ENCODE measurements around the gene NEURL1B.
"Not testable (repeated sequence)": the region's sequence is repeated elsewhere in the genome, so short reads cannot be mapped to it uniquely, and the experiment has no call there.

Gene NEURL1B

DNA sequence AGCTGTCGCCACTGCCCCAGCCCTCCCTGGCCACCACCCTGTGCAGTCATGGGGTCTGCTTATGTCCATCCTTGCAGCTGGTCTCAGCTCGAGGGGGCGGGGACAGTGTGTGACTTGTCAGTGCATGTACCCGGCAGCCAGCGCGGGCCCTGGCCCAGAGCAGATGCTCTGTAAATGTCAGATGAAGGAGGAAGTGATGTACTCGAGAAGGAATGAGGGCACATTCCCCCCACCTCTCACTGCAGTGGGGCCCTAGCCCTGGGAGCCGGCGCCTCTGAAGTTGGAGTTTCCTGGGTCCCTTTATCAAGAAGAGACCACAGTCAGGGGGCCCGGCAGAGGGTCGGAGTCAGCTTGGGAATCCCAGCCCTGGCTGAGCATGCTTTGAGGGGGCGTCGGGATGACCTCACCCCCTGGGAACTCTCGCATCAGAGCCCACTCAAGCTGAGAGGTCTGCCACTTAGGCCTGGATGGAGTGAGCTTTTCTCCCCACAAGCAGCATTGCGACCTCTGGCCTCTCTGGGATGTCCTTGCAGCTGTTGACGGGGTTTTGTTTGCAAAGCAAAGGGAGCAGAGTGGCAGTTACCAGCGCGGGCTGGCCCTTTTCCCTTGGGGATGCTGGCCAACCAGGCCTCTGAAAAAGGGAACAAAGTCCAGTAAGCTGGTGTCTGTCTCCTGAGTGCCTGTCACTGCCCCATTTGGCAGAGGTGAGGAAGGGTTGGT, 19.0 kb downstream of the NEURL1B start:
- peak; percentile 78 for DNase-seq

DNA sequence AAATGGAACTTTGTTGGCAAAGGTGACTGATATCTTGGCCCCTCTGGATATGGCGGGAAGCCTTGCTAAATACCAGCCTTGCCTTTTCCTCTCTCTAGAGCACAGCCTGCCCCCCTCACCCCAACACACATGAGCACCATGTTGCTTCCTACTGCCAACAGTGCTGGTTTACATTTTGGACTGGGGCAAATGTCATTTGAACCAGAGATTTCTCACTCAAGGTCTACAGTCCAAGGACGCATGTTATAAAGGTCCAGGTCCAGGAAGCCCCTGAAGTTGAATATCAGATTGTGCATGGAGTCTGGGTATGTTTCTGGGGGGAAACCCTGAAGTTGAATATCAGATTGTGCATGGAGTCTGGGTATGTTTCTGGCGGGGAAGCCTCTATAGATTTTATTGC, 19.9 kb downstream of the NEURL1B start:
- no peak for DNase-seq

DNA sequence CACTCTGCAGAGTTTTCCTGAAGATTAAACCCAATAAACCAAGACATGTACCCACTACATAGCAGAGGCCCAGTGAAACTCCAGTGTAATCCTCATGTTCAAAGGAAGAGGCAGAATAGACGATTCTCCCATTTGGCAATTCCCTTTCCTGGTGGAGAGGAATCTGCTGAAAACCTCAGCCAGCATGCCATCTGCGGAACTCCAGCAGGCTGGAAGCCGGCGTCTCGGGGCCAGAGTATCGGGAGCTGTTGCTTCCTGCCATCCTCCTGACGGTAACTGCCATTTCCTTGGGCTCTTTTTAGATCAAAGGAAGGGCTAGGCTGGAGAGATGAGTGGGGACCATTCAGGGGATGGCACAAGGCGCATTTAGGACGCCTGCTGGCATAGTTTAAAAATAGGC, 20.5 kb downstream of the NEURL1B start:
- no peak for DNase-seq

DNA sequence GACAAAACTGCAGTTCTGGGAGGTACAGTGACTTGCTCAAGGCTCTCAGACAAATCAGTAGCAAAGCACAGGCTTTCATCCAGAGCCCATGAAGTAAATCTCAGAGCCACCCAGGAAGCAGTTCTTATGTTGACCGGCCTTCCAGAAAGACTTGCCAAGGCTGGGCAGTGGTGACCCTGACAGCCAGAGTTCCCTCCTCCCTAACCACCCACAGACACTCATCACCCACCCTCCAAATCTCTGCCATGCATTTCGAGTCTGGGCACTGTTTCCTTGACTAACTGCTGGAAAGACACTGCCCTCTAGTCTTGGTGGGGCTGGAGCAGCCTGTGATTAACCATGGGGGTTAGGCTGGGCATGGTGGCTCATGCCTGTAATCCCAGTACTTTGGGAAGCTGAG, 21.5 kb downstream of the NEURL1B start:
- no peak for DNase-seq

DNA sequence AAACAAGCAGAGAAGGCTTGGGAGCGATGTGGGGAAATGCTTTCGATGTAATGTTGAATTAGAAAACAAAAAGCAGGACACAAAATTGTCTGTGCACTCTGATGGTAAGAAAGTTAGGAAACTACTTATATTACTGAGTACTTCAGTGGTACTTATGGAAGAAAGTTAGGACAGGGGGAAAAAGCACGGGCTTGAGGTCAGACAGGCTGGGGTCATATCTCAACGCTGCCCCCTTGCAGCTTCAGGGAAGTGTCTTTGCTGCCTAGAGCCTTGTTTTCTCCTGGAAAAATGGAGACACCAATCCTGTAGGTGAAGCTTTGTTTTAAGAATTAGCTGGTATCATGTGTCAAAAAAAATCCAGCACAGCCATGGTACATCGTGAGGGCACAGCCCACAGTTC, 23.0 kb downstream of the NEURL1B start:
- no peak for DNase-seq

DNA sequence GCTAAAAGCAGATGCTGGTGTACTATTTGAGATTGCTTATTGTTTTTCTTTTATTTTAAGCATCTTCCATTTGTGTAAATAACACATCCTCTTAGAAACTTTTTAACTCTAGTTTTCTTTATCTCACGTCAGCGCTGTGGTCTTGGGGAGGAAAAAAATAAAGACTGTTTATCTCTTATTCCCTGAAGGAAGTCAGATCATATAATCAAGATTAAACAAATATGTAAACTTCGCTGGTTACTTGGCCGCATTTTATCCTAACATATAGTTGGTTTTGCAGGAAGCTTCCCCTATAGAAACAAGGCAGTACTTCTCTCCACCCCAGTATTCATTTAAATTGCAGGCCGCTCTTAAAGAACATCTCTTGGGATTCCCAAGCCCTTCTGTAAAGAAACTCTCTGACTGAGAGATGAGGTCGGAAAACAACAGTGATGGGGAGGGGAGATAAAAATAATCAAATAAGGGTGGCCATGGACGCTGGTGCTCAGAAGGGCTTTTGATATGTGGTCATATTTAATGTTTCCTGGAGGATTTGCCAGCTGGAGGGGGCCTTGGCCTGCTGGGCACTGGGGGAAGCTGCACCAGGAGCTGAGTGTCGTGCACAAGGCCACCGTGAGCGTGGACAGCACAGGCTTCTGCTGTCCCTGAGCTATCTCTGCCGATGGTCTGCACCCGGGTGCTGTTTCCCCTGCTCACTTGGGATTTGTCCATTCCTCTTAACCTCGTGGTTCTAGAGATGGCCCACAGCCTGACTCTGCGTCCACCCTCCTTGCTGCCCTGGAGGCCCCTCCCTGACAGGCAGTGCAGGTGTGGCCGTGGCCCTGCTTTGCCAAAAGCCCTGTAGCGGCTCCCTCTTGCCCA, 23.8 kb downstream of the NEURL1B start:
- no peak for DNase-seq

DNA sequence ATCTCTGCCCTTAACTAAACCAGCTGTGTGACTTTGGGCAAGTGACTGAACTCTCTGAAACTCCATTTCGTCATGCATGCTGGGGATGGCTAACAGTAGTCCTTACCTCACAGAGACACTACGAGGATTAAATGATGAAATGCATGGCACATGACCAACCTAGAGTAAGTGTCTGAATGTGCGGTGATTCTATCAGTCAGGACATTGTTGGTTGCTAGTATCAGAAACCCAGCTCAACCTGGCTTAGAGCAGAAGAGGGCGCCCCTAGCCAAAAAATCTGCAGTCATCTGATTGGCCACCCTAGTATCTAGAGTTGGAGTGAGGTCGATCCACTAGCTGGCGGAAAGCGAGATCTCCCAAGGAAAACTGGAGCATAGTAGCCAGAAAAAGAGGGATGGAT, 25.2 kb downstream of the NEURL1B start:
- DNase-seq: no peak

DNA sequence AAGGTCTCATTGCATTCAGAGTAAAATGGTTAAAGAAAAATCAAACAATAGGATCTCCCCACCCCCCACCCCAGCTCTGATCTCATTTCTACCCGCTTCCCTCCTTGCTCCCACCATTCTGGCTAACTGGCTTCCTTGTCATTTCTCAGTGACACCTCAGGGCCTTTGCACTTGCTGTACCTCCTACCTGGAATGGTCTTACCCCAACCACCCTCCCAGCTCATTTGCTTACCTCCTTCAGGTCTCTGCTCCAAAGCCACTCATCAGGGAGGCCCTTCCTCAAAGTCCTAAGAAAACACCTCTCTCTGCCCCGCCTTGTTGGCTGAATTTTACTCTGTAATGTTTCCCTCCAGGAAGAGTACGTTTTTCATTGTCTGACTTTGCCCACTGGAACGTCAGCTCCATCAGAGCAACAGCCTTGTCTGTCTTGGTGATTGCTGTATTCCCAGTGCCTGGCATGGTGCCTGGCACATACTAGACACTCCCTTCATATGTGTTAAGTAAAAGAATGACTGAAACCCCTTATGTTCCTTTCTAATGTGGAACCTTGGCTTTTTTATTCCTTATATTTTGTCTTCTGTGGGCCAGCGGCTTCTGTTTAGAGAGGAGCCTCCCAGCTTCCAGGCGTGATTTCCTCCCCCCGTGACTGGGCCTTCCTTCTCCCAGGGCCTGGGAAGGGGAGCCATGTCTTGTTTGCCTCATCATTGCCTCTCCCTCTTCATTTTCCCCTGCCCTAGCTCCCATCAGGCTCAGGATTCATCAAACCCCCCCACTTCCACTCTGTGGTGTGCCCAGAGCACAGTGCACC, 26.9 kb downstream of the NEURL1B start:
- DNase-seq: no peak

DNA sequence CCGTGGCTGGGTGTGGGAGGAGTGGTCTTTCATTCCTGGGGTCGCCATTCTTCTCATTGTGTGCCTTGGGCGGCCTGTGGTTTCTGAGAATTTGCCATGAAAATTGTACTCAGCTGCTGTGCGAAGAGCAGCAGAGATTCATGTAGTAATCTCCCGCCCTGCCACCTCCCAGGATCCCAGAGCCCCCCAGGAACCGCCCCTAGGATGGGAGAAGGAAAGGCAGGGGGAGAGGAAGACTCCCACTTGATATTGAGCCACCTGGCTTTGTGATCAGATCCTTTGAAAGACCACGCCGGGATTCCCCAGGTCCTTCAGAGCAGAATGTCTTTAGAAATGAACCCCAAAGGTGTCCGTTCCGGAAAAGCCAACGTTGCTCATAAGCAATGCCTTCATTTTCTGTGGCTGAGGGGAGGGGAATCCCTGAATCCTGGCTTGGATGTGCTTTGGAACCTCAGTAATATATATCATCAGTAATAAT, 27.6 kb downstream of the NEURL1B start:
- no peak for DNase-seq

DNA sequence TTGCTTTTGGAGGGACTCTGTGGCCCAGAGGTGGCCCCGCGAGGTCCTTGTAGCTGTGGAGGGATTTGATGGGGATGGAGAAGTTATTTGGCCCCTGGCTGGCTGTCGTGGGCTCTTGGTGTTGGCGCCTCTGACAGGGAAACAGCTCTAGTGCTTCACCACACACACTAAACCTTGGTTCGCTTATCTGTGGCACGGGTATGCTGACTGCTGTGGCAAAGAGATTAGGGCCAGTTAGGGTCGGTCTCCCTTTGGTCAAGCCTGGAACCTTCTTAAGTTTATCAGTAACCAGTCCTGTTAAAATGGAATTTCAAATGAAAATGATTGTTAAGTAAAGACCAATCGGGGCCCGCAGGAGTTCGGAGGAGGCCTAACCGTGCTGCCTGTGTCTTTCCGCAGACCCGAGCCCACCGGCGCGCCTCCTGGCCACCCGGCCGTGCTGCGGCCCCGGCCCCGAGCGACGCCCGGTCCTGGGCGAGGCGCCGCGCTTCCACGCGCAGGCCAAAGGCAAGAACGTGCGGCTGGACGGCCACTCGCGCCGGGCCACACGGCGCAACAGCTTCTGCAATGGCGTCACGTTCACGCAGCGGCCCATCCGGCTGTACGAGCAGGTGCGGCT, 28.4 kb downstream of the NEURL1B start:
- DNase-seq: no peak

DNA sequence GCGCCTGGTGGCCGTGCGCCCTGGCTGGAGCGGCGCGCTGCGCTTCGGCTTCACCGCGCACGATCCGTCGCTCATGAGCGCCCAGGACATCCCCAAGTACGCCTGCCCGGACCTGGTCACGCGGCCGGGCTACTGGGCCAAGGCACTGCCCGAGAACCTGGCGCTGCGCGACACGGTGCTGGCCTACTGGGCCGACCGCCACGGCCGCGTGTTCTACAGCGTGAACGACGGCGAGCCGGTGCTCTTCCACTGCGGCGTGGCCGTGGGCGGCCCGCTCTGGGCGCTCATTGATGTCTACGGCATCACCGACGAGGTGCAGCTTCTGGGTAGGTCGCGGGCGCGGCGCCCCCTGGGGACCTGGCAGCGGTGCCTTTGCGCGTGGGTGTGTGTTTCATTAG, 28.9 kb downstream of the NEURL1B start:
- DNase-seq: no peak

DNA sequence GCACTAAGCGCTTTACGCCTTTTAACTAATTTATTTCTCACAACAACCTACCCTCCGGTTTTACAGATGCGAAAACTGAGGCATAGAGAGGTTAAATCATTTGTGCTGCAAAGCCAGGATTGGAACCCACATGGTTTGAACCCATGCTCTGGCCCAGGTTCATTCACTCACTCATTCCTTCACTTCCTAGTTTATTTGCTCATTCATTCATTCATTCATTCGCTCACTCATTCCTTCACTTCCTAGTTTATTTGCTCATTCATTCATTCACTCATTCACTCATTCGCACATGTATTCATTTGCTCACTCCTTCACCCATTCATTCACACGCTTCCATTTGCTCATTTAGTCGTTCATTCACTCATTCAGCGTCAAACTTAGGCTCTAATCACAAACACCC, 29.4 kb downstream of the NEURL1B start:
- no peak for DNase-seq

DNA sequence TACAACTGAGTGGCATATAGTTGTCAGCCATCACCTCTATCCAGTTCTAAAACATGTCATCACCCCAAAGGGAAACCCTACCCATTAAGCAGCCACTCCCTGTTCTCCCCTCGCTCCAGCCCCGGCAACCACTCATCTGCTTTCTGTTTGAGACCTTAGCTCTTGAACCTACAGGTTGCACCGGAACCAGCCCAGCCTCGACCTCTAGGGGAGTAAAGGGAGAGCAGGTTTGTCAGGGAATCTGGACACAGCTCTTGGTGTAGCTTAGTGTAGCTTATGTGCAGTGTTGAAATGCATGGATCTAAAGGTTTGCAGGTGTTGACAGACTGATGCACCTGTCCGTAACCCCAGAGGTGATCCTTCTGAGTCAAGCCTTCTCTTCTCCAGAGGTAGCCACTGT, 30.0 kb downstream of the NEURL1B start:
- no peak for DNase-seq

DNA sequence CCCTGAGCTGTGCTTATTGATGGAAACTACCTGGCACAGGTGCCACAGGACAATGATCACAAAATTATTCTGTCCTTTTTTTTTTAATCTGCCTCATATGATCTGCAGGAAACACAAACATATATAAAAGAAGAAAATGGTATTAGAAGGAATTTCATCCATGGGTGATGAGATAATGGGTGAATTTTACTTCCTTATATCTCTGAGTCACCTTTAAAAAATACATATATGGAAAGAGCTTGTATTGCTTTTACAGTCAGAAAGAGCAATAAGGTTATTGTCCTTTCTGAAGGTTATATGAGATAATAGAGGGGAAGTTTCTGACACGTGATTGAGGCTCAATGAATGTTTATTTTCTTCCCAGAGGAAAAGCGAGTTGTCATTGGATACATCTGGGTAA, 31.6 kb downstream of the NEURL1B start:
- DNase-seq: no peak

DNA sequence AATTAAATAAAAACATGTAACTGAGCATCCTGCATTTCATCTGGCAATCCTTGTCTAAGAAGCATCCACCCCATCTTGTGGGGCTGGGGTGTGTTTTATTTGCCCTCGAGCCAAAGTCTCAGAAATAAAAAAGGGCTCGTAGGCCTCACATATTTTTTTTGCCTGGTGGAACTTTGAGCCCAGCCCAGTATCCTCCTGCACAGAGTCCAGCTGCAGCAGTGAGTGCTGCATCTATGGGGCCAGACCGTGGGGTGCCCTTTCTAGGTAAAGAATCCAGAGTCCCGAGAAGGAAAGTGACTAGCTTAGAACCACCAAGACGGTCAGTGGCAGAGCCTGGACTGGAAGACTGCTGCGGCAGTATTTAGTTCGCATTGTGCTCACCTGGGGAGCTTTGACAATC, 33.1 kb downstream of the NEURL1B start:
- no peak for DNase-seq

DNA sequence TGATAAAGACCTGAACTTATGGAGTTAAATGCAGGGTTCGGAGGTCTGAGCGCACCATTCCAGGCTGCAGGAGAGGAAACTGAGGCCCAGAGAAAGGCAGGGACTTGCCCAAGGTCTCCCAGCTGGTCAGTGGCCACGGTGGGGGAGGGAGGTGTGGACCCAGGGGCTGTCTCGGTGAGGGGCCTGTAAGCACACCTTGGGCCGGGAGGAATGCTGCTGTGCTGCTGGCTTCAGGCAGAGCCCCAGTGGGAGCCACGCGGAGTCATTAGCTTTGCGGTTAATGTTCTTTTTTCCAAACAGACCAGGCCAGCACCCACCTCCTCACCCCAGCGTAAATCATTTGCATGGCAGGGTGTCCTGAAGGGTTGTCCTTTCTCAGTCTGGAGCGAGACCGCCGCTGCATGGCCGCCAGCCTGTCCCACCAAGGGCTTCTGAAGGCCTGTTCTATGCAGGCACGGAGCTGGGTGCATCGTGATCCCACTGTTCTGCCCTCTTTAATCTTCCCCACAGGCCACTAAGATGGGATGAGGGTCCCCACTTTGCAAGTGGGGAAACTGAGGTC, 35.9 kb downstream of the NEURL1B start:
- no peak for DNase-seq

DNA sequence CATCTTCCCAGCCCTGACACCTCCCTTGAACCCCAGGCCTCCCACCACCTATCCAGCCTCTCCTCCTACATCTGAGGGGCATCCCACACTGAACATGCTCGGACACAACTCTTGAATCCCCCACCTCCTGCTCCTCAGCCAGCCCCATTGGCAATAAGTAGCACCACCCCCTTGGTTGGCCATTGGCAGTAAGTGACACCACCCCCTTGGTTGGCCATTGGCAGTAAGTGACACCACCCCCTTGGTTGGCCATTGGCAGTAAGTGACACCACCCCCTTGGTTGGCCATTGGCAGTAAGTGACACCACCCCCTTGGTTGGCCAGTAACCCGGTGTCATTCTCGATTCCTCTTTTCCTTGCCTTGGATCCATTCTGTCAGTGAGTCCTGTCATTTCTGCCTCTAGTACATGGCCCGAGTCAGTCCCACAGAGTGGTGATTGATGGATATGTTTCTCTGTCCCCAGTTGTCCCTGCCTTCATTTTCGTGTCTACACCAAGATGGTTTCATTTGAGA, 37.4 kb downstream of the NEURL1B start:
- not testable (repeated sequence) for DNase-seq

DNA sequence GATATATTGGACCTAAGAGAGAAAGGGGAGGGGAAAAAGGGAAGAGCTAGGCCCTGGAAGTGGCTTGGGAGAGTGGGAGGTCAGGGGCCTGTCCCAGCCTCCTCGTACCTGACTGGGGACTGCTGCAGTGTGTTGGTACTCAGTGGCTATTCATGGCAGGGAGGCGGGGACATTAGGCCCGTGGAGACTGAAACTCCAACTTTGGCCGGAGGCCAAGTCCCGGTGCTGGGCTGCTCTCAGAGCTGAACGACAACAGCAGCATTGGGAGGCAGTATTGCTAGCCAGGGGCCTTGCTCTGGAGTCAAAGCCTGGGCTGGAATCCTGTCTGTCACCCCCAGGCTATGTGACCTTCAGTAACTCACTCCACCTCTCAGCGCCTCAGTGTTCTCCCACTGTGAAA, 37.8 kb downstream of the NEURL1B start:
- DNase-seq: no peak

DNA sequence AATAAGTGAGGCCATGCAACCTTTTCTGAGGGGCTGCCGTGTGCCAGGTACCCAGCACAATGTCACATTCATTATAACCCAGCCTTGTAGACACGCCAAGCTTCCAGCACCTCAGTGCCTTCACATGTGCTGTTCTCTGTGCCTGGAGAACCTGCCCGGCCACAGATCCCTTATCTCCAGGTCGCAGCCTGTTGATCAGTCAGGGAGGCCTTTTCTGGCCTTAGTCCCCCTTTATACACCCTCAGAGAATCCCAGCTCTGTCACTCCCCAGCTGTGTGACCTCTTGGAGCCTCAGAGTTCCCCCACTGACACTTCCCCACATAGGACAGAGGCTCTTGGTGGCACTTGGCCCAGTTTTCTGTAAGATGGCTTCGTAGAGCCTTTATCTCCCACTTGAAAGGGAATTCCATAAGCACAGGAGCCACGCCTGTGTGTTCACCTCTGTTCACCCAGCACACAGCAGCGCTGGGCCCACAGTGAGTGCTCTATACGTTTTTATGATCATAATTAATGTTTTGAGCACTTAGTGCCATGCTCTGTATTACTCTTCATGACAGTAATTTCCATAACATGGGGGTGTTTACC, 38.7 kb downstream of the NEURL1B start:
- no peak for DNase-seq

DNA sequence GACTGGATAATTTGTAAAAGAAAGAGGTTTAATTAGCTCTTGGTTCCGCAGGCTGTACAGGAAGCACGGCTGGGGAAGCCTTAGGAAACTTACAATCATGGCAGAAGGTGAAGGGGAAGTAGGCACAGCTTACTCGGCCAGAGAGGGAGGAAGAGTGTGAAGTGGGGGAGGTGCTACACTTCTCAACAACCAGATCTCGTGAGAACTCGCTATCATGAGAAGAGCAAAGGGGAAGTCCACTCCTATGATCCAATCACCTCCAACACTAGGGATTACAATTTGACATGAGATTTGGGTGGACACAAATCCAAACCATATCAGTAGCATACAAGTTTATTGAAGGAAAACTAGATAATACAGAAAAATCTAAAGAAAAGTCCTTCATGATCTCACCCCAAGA, 39.9 kb downstream of the NEURL1B start:
- DNase-seq: no peak

DNA sequence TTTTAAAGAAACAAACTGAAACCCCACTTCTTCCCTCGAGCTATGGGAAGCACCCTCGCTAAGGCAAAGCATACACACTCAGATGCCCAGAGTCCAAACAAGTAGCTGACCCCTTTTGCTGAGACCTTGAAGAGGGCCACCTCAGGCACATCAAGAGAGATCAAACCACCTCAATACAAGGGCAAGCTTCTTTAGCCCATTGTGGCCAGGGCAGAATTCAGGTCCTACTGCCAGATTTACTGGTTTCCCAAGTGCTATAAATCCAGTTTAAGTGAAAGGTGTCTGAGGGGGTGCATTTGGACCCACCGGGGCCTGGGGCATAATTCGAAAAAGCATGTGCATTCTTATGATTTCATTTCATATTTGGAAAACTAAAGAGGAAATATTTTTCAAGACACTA, 40.4 kb downstream of the NEURL1B start:
- no peak for DNase-seq

DNA sequence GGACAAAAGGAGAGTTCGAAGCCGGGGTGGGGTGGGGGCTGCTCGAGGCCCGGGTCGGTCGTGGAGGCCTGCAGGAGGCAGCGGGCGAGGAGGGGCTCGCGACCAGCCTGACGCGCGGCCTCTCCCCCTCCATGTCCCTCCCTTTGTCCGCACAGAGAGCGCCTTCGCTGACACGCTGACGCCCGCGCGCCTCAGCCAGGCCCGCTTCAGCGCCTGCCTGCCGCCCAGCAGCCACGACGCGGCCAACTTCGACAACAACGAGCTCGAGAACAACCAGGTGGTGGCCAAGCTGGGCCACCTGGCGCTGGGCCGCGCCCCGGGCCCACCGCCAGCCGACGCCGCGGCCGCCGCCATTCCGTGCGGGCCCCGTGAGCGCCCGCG, 42.2 kb downstream of the NEURL1B start:
- DNase-seq: no peak
